Uterus (tissue), 2 donors: ENCODE results near the gene CPSF4L.

Experiments used
- POLR2A ChIP-seq, 2 donors: fragments of 450-650 bp; IDR thresholded peaks; one replicate each; pipeline ENCODE4 v1.6.1; 2016; ENCODE audit warnings: antibody characterized with exemption in 2 of 2, mild to moderate bottlenecking in 1 of 2, moderate library complexity in 1 of 2
- TF ChIP-seq, protein P1 (sequence below), 4 experiments: fragments of 200-600 bp in 2 of 4; fragments of 450-650 bp in 2 of 4; sonication (generic) in 2 of 4; IDR thresholded peaks; one replicate each; pipeline ENCODE4 v1.5.1; 2016 to 2019; ENCODE audit warnings: antibody characterized with exemption in 4 of 4, mild to moderate bottlenecking in 2 of 4, moderate library complexity in 1 of 4

DNA sequence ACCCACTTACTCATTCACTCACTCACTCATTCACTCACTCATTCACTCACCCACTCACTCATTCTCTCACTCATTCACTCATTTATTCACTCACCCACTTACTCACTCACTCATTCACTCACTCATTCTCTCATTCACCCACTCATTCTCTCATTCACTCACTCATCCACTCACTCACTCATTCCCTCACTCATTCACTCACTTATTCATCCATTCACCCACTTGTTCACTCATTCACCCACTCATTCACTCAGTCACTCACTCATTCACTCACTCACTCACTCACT lies 7.6 kb upstream of the CPSF4L start:
- TF ChIP-seq, protein P1, sequence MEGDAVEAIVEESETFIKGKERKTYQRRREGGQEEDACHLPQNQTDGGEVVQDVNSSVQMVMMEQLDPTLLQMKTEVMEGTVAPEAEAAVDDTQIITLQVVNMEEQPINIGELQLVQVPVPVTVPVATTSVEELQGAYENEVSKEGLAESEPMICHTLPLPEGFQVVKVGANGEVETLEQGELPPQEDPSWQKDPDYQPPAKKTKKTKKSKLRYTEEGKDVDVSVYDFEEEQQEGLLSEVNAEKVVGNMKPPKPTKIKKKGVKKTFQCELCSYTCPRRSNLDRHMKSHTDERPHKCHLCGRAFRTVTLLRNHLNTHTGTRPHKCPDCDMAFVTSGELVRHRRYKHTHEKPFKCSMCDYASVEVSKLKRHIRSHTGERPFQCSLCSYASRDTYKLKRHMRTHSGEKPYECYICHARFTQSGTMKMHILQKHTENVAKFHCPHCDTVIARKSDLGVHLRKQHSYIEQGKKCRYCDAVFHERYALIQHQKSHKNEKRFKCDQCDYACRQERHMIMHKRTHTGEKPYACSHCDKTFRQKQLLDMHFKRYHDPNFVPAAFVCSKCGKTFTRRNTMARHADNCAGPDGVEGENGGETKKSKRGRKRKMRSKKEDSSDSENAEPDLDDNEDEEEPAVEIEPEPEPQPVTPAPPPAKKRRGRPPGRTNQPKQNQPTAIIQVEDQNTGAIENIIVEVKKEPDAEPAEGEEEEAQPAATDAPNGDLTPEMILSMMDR (IDR thresholded peaks at IDR 0.05): no peak
- TF ChIP-seq POLR2A (IDR thresholded peaks at IDR 0.05): no peak
